HG03354 (cell line): ENCODE data around the gene DCTD.

Experiments used
- ATAC-seq: cut with Tn5 transposase; IDR thresholded peaks from one replicate; pipeline ENCODE4 v1.9.1; 2021; ENCODE audit warnings: mild to moderate bottlenecking; ENCODE audit not compliant: unreplicated experiment, poor library complexity, severe bottlenecking

The DCTD gene

DNA sequence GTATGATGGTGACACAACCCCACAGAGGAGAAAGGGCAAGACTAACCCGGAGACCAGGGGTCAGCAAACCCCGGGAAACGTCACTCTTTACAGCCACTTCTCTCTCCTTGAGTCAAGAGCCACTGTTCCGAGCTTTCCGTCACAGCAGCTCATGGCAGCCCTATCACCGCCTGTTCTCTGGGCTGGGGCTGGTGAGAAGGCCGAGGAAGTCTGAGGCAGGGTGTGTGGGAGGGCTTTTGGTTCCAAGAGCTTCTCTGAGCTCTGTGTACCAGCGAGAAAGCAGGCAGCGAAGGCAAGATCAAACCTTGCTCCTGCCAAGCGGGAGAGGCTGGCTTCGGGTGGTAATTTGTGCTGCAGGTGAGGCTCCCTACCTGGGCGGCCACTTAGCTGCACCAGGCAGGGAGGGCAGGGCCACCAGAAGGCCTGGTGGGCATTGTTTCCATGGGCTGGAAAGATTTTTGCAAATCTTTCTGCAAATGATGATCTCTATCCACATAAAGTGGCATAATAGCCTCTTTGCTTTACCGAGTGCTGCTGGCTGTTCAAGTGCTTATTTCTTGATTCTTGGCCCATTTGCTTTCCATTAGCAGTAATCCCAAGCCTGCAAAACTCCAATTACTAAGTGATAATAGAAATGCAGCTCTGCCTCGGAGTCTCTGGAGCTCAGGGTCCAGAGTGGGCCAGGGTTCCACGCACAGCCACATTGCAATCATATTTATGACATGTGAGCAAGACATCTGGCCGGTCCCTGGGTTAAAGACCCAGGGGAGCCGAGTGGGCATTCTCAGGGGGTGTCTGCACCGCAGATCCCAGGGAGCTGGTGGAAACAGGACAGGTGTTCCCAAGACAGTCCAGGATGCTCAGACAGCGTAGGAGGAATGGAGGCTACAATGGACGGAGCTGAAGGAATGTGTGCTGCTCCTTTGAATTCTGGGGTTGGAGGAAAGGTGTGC is 41.5 kb downstream of the DCTD start:
- ATAC-seq: no peak

DNA sequence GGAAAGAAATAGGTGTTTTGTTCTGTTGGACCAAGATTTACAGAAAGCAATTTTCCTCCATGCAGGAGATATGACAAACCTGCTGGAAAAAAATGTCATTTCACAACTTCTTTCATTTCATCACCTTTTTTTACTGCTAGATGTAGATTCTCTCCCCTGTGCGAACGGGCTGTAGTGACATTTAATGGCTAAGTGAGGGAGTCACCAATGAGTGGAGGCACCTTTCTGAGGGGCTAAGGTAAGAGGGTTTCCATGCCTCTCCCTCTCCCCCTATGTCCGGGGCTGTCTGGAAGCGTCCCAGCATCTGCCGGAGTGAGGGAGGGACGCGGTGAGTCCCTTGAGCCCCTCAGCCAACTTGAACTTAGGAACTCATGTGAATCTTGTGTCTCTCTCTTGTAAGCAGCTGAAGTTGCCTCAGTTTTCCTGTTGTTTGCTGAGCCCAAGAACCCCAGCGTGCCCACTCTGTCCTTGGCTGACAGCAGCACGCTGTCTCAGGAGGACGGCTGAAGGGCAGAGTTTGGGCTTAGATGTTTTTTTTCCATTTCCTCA is 42.3 kb downstream of the DCTD start:
- no peak for ATAC-seq

DNA sequence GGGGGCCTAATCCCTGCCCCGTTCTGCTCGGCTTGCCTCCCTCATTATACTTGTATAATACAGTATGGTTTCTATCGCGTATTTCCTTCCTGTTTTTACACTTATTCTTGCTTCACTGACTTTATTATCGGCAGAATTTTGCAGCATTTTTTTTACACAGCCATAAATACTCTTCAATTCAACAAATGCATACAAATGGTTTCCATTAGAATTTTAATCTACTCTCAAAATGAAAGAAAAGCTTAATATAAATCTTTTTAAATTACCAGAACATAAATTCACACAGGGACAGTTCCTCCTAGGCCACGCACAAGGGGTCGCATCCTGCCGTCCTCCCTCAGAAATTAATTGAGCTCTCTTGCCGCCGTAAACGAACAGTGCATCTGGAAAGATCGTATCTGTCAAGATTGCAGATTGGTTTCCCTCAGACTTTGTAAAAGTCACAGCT is 42.9 kb downstream of the DCTD start:
- ATAC-seq: peak; percentile 63

DNA sequence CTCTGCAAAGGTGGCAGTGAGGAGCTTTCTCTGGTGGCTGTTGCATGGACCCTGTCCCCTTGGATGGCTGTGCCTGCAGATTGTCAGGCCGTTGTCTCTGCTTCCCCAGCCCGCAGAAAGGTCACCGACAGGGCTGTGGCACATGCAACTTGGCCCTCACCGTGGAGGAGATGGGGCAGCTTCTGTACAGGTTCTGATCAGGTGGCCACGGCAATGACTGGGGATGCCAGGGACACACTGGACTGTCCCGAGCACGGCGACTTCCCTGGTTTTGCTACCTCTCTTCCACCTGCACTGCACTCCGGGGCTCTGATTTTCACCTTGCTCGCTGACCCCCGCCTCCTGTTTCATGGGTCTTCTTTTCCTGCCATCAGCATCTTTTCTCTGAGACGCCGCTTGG is 43.5 kb downstream of the DCTD start:
- ATAC-seq: no peak

DNA sequence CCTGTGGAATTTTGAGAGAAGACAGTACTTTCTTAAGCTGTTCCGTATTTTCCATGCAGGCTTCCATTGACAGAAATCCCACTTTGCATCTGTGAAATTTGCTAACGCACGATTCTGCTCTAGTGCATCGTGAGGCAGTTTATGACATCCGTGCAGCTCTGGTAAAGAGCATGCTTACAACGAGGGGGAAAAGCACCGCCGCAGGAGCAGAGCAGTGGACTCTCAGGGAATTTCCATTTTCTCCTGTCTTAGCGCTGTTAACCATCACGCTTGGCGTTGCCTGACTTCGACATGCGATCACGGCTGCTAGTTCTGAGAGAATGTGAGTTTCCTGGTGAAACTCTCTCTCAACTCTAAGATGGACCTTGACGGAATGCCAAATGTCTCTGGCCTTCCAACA is 43.9 kb downstream of the DCTD start:
- no peak for ATAC-seq

DNA sequence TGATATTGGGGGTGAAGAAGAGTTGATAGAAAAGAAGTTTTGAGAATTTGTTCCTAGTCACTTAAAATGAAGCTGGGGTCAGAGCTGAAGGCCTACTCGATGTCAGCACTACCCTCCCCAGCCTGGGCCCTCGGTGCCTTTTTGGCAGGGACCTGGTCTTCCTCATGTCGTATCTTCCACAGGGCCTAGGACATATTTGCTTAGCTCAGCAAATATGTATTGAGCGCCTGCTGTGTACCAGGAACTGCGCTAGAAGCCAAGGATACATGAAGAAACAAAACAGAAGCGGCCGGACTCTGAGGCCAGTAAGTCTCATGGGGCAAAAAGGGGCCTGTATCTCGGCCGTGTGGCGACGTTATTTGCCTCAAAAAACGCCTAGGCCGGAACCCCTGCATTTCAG is 44.3 kb downstream of the DCTD start:
- ATAC-seq: no peak

DNA sequence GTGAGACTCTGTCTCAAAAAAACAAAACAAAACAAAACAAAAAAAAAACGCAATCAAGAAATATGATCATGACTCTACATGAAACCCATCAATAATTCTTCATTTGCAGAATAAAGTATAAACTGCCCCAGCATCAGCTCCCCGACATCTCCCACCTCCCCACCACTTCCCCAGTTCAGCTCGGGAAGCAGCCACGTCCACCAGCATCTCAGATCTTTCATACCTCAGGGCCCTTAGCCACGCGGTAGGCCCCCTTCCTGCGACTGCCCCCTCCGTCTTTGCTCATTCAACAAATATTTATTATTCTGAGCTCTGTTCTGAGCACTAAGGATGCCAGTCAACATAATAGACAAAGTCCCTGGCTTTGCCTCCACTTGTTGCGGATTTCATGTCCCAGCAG is 45.6 kb downstream of the DCTD start:
- ATAC-seq: no peak

DNA sequence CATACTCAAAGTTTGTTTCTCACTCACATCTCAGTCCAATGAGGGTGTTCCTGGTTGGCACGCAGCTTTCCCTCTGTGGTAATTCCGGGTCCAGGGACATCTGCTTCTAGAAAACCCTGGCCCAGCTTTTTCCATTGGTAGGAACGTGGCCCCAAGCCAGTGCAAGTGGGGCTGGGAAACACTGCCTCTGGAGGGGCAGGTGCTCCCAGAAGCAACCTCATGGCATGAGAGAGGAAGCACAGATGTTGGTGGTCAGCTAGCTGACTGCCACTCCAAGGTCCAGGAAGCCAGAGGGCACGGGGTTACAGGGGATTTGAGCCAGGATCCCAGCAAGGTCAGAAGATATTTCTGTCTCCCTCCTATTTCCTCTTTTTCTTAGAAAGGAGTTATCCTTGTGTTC is 47.5 kb downstream of the DCTD start:
- no peak for ATAC-seq

DNA sequence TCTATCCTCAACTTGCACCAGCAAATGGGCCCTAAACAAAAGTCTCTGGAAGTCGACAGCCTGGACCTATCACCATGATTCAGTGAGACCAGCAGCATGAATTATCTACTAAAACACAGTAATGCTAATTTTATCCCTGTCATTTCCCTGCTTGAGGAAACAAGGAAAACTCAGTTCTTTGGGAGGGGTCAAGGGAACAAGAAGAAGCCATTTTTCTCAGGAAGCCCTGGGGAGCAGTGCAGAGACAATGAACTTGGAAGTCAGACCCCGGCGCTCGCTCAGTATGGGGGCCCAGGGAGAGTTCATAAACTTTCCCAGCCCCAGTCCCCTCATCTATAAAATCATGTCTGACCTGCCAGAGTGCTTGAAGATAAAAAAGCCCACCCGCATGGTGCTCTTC is 50.4 kb downstream of the DCTD start:
- no peak for ATAC-seq

DNA sequence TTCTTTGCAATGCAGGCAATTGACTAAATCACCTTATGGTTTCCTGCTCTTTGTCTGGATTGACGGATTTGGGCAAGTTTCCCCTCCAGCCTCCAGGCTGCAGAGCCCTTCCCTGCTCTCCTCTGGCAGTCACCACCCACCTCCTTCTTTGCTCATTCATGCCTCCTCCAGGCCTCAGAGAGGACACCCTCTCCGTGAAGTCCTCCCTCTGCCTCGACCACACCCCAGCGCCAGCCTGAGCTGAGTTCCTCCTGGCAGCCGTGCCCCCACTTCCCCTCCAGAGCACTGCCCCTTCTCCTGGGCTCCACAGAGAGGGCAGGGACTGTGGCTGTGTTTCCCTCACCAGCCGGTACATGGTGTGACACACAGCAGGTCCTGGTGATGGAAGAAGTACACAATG is 53.7 kb downstream of the DCTD start:
- no peak for ATAC-seq

DNA sequence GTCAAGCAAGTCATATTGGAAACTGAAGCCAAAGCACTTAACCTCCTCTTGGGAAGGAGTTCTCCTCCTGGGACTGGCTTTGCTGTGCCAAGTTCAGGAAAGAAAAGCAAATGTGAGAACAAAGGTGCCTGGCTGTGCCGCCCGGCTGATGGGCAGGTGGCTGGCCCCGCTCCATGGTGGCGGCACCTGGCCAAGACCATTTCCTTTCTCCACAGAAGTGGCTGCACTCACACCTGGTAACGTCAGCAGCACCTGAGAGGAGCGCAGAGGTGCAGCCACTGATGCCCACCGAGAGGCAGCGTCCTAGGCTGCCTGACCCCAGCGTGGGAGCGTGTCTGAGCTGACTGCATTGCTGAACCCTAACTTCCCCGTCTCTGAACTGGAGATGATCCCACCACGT is 54.3 kb downstream of the DCTD start:
- ATAC-seq: no peak

DNA sequence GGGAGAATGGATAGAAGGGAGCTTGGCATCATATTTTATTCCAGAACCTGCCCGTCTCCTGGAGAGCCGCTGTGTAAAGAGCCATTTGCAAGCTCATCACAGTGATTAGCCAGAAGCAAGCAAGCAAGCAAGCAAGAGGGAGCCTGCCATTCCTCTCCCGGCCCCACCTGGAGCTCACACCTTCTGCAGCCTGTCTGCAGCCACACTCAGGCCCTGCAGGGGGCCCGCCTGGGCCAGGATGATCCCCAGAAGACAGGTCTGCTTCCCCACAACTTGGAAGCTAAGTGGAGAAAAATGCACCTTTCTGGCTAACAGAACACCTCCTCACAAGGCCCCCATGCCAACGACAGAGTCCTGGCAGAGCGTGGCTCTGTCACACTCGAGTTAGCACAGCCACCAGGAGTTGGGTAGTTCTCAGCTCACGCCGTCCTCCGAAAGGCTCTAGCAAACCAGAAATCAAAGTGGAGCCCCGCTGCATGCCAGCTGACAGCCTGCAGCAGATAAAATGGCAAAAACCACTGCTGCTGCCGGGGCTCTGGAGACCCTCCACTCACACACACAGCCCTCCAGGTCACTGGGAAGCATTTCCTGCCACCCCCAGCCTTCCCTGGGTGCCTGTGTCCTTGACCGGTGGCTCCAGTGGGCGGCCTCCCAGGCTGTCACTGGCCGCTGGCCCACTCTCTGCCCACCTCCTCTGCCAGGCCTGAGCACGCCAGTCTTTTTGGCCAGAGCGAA is 54.9 kb downstream of the DCTD start:
- ATAC-seq: no peak

DNA sequence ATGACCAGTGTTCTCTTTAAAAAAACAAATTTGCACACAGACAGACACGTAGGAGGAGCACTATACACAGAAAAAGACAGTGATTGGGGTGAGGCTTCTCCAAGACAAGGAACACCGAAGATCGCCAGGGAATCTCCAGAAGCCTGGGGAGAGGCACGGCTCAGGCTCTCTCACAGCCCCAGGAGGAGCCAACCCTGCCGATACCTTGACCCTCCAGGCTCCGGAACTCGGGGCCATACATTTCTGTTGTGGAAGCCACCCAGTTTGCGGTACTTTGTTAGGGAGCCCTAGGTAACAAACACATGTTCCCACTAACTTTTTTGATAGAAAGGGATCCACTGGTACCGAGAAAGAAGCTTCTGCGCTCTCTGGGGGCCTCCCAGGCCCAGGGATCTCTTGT is 55.8 kb downstream of the DCTD start:
- no peak for ATAC-seq

DNA sequence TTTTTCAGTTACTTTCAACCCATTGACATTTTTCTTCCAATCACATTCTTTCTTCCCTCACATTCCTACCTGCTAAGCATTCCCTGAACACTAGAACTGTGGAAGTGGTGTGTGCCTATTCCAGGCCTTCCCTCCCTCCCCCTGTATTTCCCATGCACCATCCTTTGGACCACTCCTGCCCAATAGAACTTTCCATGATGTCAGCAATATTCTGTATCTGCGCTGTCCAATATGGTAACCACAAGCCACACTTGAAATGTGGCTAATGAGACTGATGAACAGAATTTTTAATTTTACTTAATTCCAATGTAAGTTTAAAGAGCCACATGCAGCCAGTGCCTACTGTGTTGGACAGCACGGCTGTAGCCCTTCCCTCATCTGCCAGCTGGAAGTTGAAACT is 57.5 kb downstream of the DCTD start:
- no peak for ATAC-seq

DNA sequence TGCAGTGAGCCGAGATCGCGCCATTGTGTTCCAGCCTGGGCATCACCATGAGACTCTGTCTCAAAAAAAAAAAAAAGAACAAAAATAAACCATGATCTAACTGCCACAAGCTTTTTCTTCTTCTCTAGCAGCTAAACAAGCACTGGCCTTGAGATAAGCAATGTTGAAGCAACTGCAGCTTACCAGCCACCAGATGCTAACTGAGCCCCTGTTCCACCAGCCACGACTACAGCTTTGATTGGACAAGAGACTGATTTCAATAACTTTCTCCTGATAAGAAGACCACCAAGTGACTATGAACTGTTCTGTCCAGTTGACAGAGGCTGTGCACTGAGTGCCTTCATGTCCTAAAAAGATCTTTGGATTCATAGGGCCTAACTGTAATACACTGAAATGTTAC is 58.5 kb downstream of the DCTD start:
- no peak for ATAC-seq

DNA sequence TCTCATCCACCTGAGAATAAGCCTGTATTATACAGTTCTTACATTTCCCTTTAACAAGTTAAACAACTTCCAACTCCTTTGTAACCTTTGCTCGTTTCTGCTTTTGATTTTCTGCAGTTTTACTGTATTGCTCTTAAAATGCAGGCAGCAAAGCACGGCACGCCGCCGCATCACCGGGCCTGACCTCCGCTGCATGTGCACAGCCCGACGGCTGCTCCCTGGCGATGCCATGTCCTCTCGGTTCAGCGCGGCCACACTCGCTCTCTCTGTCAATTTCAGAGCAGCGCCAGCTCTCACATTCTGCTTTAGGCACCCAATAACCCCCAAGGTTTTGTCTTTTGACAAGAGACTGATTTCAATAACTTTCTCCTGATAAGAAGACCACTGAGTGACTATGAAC is 60.3 kb downstream of the DCTD start:
- ATAC-seq: no peak

DNA sequence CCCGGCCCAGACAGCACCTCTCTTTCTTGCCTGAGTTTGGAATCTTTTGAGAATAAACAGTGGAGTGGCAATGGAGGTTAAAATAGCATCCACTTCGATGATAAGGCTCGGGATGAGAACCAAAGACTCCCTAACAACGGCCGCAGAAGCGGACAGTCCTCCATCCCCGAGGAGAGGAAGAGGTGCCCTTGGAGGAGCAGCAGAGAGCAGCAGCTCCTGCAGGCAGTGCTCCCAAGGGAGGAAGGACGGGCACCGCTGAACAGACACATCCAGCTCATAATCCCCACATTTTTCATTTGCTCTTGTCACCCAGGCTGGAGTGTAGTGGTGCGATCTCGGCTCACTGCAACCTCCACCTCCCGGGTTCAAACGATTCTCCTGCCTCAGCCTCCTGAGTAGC is 61.3 kb downstream of the DCTD start:
- ATAC-seq: no peak

DNA sequence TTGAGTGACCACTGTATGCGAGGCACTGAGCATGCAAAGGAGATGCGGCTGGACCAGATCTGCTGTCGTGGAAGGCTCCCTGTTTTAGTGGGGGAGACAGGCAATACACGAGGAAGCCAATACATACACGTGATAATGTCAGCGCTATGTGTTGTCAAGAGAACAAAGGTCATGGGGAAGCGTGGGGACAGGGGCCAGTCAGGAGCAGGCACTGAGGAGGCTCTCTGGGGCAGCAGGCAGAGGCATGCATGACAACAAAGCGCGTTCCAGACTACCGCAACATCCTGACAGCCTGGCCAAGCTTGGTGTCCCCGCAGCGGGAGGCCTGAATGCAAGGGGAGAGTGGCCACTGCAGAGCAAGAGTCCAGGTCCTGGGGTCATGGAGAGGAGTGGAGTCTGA is 61.9 kb downstream of the DCTD start:
- ATAC-seq: no peak

DNA sequence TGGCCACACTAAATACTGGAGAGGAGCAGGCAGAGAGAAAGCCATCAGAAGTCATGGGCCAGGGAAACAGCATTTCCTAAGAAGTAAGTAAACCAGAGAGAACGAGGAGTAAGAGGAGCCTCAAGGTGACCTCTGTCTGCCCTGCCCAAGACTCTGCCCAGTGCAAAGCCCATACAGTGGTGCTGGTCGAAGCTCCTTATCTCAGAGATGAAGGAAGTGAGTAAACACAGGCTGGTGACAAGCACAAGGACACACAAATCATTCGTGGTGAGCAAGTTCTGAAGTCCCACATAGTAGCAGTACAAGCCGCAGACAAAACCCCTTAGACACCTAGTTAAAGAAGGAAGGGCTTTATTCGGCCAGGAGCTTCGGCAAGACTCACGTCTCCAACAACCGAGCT is 62.7 kb downstream of the DCTD start:
- no peak for ATAC-seq

DNA sequence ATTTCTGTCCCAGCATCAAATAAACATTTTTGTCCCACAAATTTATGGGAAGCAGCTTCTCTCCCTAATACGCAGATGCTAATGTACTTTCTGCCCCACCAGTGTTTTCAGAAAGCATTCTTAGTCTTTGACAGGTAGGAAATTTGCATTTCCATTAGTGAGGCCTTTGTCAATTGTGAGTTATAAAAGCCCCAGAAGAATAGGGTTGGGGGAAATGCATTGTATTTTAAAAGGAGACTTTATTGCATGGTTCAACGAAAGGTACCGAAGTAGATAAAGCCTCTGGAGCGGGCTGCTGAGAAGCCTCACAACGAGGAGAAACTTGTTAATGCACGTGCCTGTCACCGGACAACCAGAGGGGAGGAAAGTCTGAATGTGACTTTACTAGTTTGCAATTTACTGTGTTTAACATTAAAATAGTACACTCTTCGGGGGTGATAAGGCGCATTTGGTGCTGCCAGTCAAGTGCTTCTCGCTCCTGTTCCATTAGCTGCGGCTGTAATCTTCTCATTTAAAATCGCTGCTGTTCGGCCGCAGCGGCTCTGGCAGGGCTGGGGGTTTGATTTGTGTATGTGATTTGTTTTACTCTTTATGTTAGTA is 63.4 kb downstream of the DCTD start:
- ATAC-seq: no peak
